Keratinocyte (primary cell): Measurements from ENCODE around the gene PLK5. TPM values are rescaled to one million over a fixed set of nuclear protein-coding genes. Genes with fewer than 3 reads are reported as not detected.

ENCODE experiments used
- DNase-seq: peaks from one replicate; pipeline ENCODE4 v3.0.0-alpha.2; 2011; ENCODE audit warnings: low read depth, missing footprints, low spot score
- FAIRE-seq: peaks from 2 replicates; lab custom pipeline; 2011; peaks lifted over from hg19 to GRCh38; lab: Jason Lieb, UNC
- H2AFZ ChIP-seq: 2 replicates; pipeline ENCODE4 v1.6.0; 2012; ENCODE audit warnings: low read length, control low read depth, inconsistent platforms; ENCODE audit not compliant: control insufficient read depth
- H3K27ac ChIP-seq: 2 replicates; pipeline ENCODE4 v1.5.1; 2011; ENCODE audit warnings: low read length; ENCODE audit not compliant: control insufficient read depth, insufficient read depth
- H3K27me3 ChIP-seq: 3 replicates; pipeline ENCODE4 v1.6.0; 2011; ENCODE audit warnings: low read length; ENCODE audit not compliant: control insufficient read depth, insufficient read depth; ENCODE audit errors: extremely low read depth
- H3K36me3 ChIP-seq, 2 experiments: 2 replicates in 1 of 2; 3 replicates in 1 of 2; pipeline ENCODE4 v1.5.1; 2011; ENCODE audit warnings: low read length in 2 of 2, mild to moderate bottlenecking in 1 of 2; ENCODE audit not compliant: control insufficient read depth in 2 of 2, insufficient read depth in 2 of 2; ENCODE audit errors: extremely low read depth in 1 of 2
- H3K4me1 ChIP-seq: 3 replicates; pipeline ENCODE4 v1.5.1; 2011; ENCODE audit warnings: low read length; ENCODE audit not compliant: control insufficient read depth, insufficient read depth; ENCODE audit errors: extremely low read depth
- H3K4me2 ChIP-seq: 3 replicates; pipeline ENCODE4 v1.6.0; 2011; ENCODE audit warnings: low read depth, low read length; ENCODE audit not compliant: control insufficient read depth, insufficient read depth; ENCODE audit errors: extremely low read depth
- H3K4me3 ChIP-seq, 3 experiments: fragments of 200-600 bp in 1 of 3; sonication (generic) in 1 of 3; 2 replicates in 2 of 3; 3 replicates in 1 of 3; pipeline ENCODE4 v1.5.1; 2011 to 2016; ENCODE audit warnings: low read length in 3 of 3, mild to moderate bottlenecking in 3 of 3, control low read depth in 2 of 3, inconsistent platforms in 1 of 3, low read depth in 1 of 3, mixed read lengths in 1 of 3, mixed run types in 1 of 3, moderate library complexity in 1 of 3; ENCODE audit not compliant: control insufficient read depth in 2 of 3, insufficient read depth in 2 of 3; ENCODE audit errors: extremely low read depth in 1 of 3
- H3K79me2 ChIP-seq: 2 replicates; pipeline ENCODE4 v1.6.0; 2012; ENCODE audit warnings: low read length; ENCODE audit not compliant: control insufficient read depth, insufficient read depth
- H3K9ac ChIP-seq: 3 replicates; pipeline ENCODE4 v1.6.0; 2011; ENCODE audit warnings: low read length; ENCODE audit not compliant: control insufficient read depth, insufficient read depth; ENCODE audit errors: extremely low read depth
- H3K9me1 ChIP-seq: 3 replicates; pipeline ENCODE4 v1.6.0; 2011; ENCODE audit warnings: low read length; ENCODE audit not compliant: control insufficient read depth, insufficient read depth; ENCODE audit errors: extremely low read depth
- H3K9me3 ChIP-seq: 2 replicates; pipeline ENCODE4 v1.5.1; 2012; ENCODE audit warnings: low read depth, low read length; ENCODE audit not compliant: control insufficient read depth
- H4K20me1 ChIP-seq: 3 replicates; pipeline ENCODE4 v1.6.0; 2011; ENCODE audit warnings: low read length; ENCODE audit not compliant: control insufficient read depth, insufficient read depth; ENCODE audit errors: extremely low read depth
- CTCF ChIP-seq, 3 experiments: IDR thresholded peaks in 1 of 3; conservative IDR thresholded peaks in 1 of 3; optimal IDR thresholded peaks in 1 of 3; 2 replicates in 2 of 3; 3 replicates in 1 of 3; pipeline versions ENCODE3 to v1.5.1; 2011; ENCODE audit warnings: low read length in 3 of 3, mild to moderate bottlenecking in 3 of 3, moderate library complexity in 2 of 3, control low read depth in 1 of 3, inconsistent platforms in 1 of 3; ENCODE audit not compliant: insufficient read depth in 2 of 3; ENCODE audit errors: extremely low read depth in 1 of 3
- EZH2 ChIP-seq: IDR thresholded peaks from one replicate; pipeline ENCODE4 v1.6.1; 2012; ENCODE audit warnings: inconsistent platforms, mild to moderate bottlenecking, low read length, moderate library complexity
- dilution Hi-C: fragments of 300-500 bp; cut with MboI; formaldehyde crosslinking; loops from one replicate; pipeline ENCODE4 v1.7.0; 2020; ENCODE audit warnings: low sequenced_read_pairs; ENCODE audit not compliant: extremely low pct_ligation_motif_present
- polyA plus RNA-seq, 5 experiments: library from polyadenylated mRNA; depleted of rRNA in 3 of 5; stranded (reverse) in 3 of 5; stranded (forward) in 1 of 5; unstranded in 1 of 5; fragments of >200 nt; gene quantifications; 1 replicate in 1 of 5; 2 replicates in 3 of 5; 3 replicates in 1 of 5; pipeline versions ENCODE4 v1.2.1 to v1.2.3, GENCODE V29; 2011 to 2012; ENCODE audit warnings: missing spikeins in 2 of 5, low read depth in 1 of 5, low replicate concordance in 1 of 5

The PLK5 gene
- polyA plus RNA-seq, 1 donor (not counting 4 experiments of a cell fraction or from before 2014, with no cell fraction given), result 0.05 TPM

GRCh38 chr19:1574354-1575136, 50.7 kb downstream of the PLK5 start:
- Histone ChIP-seq H3K27ac (no peak overlapping the region), H3K9me3 (no peaks in the 10 kb centered on the region), H4K20me1 (no peaks in the 10 kb centered on the region), H3K36me3 (peaks cover 0 to 13% of the 10 kb centered on the region in 2 experiments), H3K4me1 (no peaks in the 10 kb centered on the region), H3K9ac (no peak overlapping the region), H3K4me3 (no peak overlapping the region), H3K27me3 (peaks cover 3% of the 10 kb centered on the region), H3K4me2 (no peak overlapping the region), H3K79me2 (no peaks in the 10 kb centered on the region), H3K9me1 (no peaks in the 10 kb centered on the region), H2AFZ (no peak overlapping the region)
- DNase-seq (no peak), FAIRE-seq (no peak)
- dilution Hi-C loops, result no loop called here
- no peak for TF ChIP-seq EZH2

- Histone ChIP-seq H3K9me1 (no peaks in the 10 kb centered on the region), H3K9me3 (no peaks in the 10 kb centered on the region), H2AFZ (no peak overlapping the region), H4K20me1 (no peaks in the 10 kb centered on the region), H3K27me3 (no peaks in the 10 kb centered on the region), H3K79me2 (no peaks in the 10 kb centered on the region), H3K27ac (no peak overlapping the region), H3K36me3 (peaks cover 0 to 13% of the 10 kb centered on the region in 2 experiments), H3K4me2 (no peak overlapping the region), H3K4me1 (no peaks in the 10 kb centered on the region), H3K9ac (no peak overlapping the region), H3K4me3 (no peak overlapping the region)
- TF ChIP-seq CTCF (optimal IDR thresholded peaks at IDR 0.05 in 1 of 3, IDR thresholded peaks at IDR 0.05 in 1 of 3, conservative IDR thresholded peaks at IDR 0.05 in 1 of 3; ENCODE audit: extremely low read depth in 1 of 3, insufficient read depth in 2 of 3, low read length in 3 of 3), result no peak
- TF ChIP-seq EZH2, result no peak
- DNase-seq (no peak), FAIRE-seq (no peak)
- dilution Hi-C loops, result no loop called here
These were observed 51.7 kb downstream of the PLK5 start for GRCh38 chr19:1575323-1576241.
